PC-3 (cell line): ENCODE measurements around the gene FAM107B. TPM values are rescaled to one million over a fixed set of nuclear protein-coding genes. Genes with fewer than 3 reads are reported as not detected.

Source experiments
- ATAC-seq: fragments of 200-7000 bp; cut with Tn5 transposase; 2 replicates; pipeline ENCODE4 v1.9.1; 2020; ENCODE audit warnings: mild to moderate bottlenecking, moderate library complexity
- BruUV-seq: library from RNA; stranded (reverse); fragments of 400-500 nt; replicated peaks from 2 replicates; lab custom pipeline; 2021; lab: Mats Ljungman, UMichigan
- CTCF ChIA-PET: fragments of 300-600 bp; sonication (Branson Sonifier 250); formaldehyde crosslinking; loops from one replicate; lab custom pipeline; 2022; ENCODE audit warnings: antibody characterized with exemption; lab: Charles Lee
- POLR2A ChIA-PET: fragments of 300-600 bp; sonication (Branson Sonifier 250); formaldehyde crosslinking; loops from one replicate; lab custom pipeline; 2022; ENCODE audit warnings: antibody characterized with exemption; ENCODE audit not compliant: unreplicated experiment; lab: Charles Lee
- DNase-seq: peaks from one replicate; pipeline ENCODE4 v3.0.0-alpha.2; 2015
- H2AFZ ChIP-seq: fragments of 300-600 bp; sonication (generic); 2 replicates; pipeline ENCODE4 v1.6.0; 2016; ENCODE audit warnings: antibody characterized with exemption, low read length
- H3F3A ChIP-seq: fragments of 300-600 bp; sonication (generic); one replicate; pipeline ENCODE4 v1.6.0; 2017; ENCODE audit warnings: antibody characterized with exemption, low read length, control low read depth, mild to moderate bottlenecking; ENCODE audit not compliant: unreplicated experiment
- H3K27ac ChIP-seq: fragments of 300-600 bp; sonication (generic); 2 replicates; pipeline ENCODE4 v1.5.1; 2016; ENCODE audit warnings: mild to moderate bottlenecking, low read length
- H3K27me3 ChIP-seq: fragments of 300-600 bp; sonication (generic); 2 replicates; pipeline ENCODE4 v1.6.1; 2016; ENCODE audit warnings: low read length, mixed read lengths
- H3K36me3 ChIP-seq: fragments of 300-600 bp; sonication (generic); 2 replicates; pipeline ENCODE4 v1.6.1; 2016; ENCODE audit warnings: low read depth, mixed run types, low read length, mixed read lengths
- H3K4me1 ChIP-seq: fragments of 300-600 bp; sonication (generic); 2 replicates; pipeline ENCODE4 v1.5.1; 2016; ENCODE audit warnings: low read length; ENCODE audit not compliant: insufficient read depth
- H3K4me2 ChIP-seq: fragments of 300-600 bp; sonication (generic); 2 replicates; pipeline ENCODE4 v1.6.0; 2016; ENCODE audit warnings: low read length
- H3K4me3 ChIP-seq: fragments of 300-600 bp; sonication (generic); 2 replicates; pipeline ENCODE4 v1.5.1; 2016; ENCODE audit warnings: mild to moderate bottlenecking, low read length, mixed read lengths
- H3K79me2 ChIP-seq: fragments of 300-600 bp; sonication (generic); 2 replicates; pipeline ENCODE4 v1.6.1; 2017; ENCODE audit warnings: low read length, mixed read lengths
- H3K9ac ChIP-seq: fragments of 300-600 bp; sonication (generic); 2 replicates; pipeline ENCODE4 v1.6.0; 2016; ENCODE audit warnings: mild to moderate bottlenecking, low read length
- H3K9me2 ChIP-seq: fragments of 300-600 bp; sonication (generic); replicated peaks from 2 replicates; pipeline ENCODE4 v1.6.1; 2016; ENCODE audit warnings: mixed run types, low read length, mixed read lengths
- H3K9me3 ChIP-seq: fragments of 300-600 bp; sonication (generic); 2 replicates; pipeline ENCODE4 v1.6.1; 2016; ENCODE audit warnings: low read length, mixed read lengths
- H4K20me1 ChIP-seq: fragments of 300-600 bp; sonication (generic); 2 replicates; pipeline ENCODE4 v1.6.1; 2016; ENCODE audit warnings: low read length, mixed read lengths
- EZH2 ChIP-seq: fragments of 300-600 bp; sonication (generic); IDR thresholded peaks from one replicate; pipeline ENCODE4 v1.6.1; 2017; ENCODE audit warnings: antibody characterized with exemption, mild to moderate bottlenecking, low read length; ENCODE audit not compliant: unreplicated experiment
- EZH2phosphoT487 ChIP-seq: fragments of 300-600 bp; sonication (generic); IDR thresholded peaks from 2 replicates; pipeline ENCODE4 v1.6.1; 2018; ENCODE audit warnings: mild to moderate bottlenecking, antibody characterized with exemption, low read length, borderline replicate concordance
- intact Hi-C: fragments of 100-400 bp; cut with micrococcal nuclease; formaldehyde crosslinking; loops from 2 replicates; pipeline ENCODE4 v1.9.0; 2023
- total RNA-seq: library from RNA; depleted of rRNA; stranded (reverse); fragments of >200 nt; gene quantifications from 2 replicates; pipeline ENCODE4 v1.2.3, GENCODE V29; 2014
- TF ChIP-seq, protein P1 (sequence below): fragments of 300-600 bp; sonication (generic); conservative IDR thresholded peaks from 2 replicates; pipeline ENCODE4 v1.5.1; 2017; ENCODE audit warnings: antibody characterized with exemption, low read depth, mild to moderate bottlenecking, low read length

The FAM107B gene
- total RNA-seq, 1 experiment from 2014 or later, result 36.6 TPM

DNA sequence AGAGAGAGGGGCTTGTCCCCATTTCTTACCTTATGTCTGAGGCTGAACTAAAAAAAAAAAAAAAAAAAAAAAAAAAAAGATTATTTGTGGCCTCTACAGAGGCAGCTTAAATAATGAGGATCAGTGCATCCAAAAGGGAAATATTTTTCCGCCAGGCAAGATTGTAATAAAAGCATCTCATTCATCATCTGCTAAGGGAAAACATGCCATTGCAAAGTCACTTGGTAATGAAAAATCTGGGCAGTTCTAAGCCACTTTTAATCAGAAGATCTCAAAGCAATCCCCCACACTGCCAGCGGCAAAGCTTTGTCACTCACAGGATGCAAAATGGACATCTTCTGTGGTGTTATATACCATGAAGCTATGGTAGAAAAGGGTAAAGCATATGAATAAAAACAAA, 3.8 kb downstream of the FAM107B start:
- ATAC-seq (no peak), DNase-seq (no peak)
- BruUV-seq, result no TSS peak
- no peak for TF ChIP-seq EZH2
- TF ChIP-seq, protein P1, sequence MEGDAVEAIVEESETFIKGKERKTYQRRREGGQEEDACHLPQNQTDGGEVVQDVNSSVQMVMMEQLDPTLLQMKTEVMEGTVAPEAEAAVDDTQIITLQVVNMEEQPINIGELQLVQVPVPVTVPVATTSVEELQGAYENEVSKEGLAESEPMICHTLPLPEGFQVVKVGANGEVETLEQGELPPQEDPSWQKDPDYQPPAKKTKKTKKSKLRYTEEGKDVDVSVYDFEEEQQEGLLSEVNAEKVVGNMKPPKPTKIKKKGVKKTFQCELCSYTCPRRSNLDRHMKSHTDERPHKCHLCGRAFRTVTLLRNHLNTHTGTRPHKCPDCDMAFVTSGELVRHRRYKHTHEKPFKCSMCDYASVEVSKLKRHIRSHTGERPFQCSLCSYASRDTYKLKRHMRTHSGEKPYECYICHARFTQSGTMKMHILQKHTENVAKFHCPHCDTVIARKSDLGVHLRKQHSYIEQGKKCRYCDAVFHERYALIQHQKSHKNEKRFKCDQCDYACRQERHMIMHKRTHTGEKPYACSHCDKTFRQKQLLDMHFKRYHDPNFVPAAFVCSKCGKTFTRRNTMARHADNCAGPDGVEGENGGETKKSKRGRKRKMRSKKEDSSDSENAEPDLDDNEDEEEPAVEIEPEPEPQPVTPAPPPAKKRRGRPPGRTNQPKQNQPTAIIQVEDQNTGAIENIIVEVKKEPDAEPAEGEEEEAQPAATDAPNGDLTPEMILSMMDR, result no peak
- no peak for TF ChIP-seq EZH2phosphoT487
- no peak overlapping the region for H3K4me3 ChIP-seq
- H3K9ac ChIP-seq, result no peak overlapping the region
- no peaks in the 10 kb centered on the region for H3K4me1 ChIP-seq
- no peaks in the 10 kb centered on the region for H4K20me1 ChIP-seq
- no peaks in the 10 kb centered on the region for H3K9me3 ChIP-seq
- H3F3A ChIP-seq, result no peaks in the 10 kb centered on the region
- no peak overlapping the region for H3K4me2 ChIP-seq
- H3K36me3 ChIP-seq, result no peaks in the 10 kb centered on the region
- H3K27ac ChIP-seq, result no peak overlapping the region
- intact Hi-C loops, result no loop called here
- H3K79me2 ChIP-seq, result no peaks in the 10 kb centered on the region
- ChIA-PET POLR2A (no interaction called here), CTCF (no interaction called here)
- H2AFZ ChIP-seq, result no peak overlapping the region
- H3K9me2 ChIP-seq, result no peaks in the 10 kb centered on the region
- no peaks in the 10 kb centered on the region for H3K27me3 ChIP-seq

DNA sequence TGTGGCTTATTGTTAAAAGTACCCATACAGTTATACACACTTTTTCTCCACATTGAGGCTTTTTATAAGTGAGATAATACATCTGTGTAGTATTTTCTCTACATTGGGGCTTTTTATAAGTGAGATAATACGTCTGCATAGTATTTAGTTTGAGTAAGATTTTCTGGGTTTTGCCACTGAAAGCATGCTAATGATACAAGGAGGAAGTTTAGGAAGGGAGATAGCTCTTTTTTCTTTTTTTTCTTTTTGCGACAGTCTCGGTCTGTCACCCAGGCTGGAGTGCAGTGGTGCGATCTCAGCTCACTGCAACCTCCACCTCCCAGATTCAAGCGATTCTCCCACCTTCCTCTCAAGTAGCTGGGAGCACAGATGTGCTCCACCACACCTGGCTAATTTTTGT, 13.3 kb downstream of the FAM107B start:
- DNase-seq (no peak), ATAC-seq (no peak)
- H3K36me3 ChIP-seq, result no peaks in the 10 kb centered on the region
- H3K9ac ChIP-seq, result no peak overlapping the region
- no peak overlapping the region for H3K27ac ChIP-seq
- intact Hi-C loops, result no loop called here
- H3K9me2 ChIP-seq, result no peaks in the 10 kb centered on the region
- H3K79me2 ChIP-seq, result no peaks in the 10 kb centered on the region
- no peak overlapping the region for H3K4me3 ChIP-seq
- H3F3A ChIP-seq, result no peaks in the 10 kb centered on the region
- no peak overlapping the region for H2AFZ ChIP-seq
- BruUV-seq, result no TSS peak
- no peaks in the 10 kb centered on the region for H3K9me3 ChIP-seq
- TF ChIP-seq EZH2 (no peak), EZH2phosphoT487 (no peak)
- TF ChIP-seq, protein P1, result no peak
- H3K4me2 ChIP-seq, result no peak overlapping the region
- H3K27me3 ChIP-seq, result no peaks in the 10 kb centered on the region
- H3K4me1 ChIP-seq, result no peaks in the 10 kb centered on the region
- CTCF ChIA-PET, result no interaction called here
- POLR2A ChIA-PET, result no interaction called here
- no peaks in the 10 kb centered on the region for H4K20me1 ChIP-seq

DNA sequence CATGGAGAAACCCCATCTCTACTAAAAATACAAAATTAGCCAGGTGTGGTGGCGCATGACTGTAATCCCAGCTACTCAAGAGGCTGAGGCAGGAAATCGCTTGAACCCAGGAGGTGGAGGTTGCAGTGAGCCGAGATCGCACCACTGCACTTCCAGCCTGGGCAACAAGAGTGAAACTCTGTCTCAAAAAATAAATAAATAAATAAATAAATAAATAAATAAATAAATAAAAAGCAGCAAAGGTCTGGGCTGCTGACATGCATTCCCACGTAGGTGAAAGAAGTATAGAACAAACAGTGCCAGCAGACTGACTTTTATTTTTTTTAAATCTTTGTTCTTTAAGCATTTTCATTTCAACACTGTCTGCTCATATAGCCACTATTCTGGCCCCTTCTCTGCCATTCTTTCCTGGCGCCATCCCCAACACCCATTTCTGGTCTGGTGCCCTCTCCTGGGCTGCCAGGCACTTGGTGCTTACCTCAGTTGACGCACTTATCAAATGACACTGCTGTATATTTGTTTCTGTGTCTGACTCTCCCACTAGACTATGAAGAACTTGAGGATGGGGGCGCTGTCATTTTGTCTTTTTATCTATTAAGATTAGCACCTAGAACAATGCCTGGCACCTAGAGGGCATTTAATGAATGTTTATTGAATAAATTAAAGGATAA, 15.6 kb downstream of the FAM107B start:
- H4K20me1 ChIP-seq, result no peaks in the 10 kb centered on the region
- no peaks in the 10 kb centered on the region for H3F3A ChIP-seq
- H3K4me3 ChIP-seq, result no peak overlapping the region
- H3K27me3 ChIP-seq, result no peaks in the 10 kb centered on the region
- TF ChIP-seq EZH2phosphoT487 (no peak), EZH2 (no peak)
- TF ChIP-seq, protein P1, result peak; percentile 35
- ATAC-seq (no peak), DNase-seq (peak; percentile 7)
- no peaks in the 10 kb centered on the region for H3K9me2 ChIP-seq
- ChIA-PET CTCF (no interaction called here), POLR2A (no interaction called here)
- H3K27ac ChIP-seq, result no peak overlapping the region
- H2AFZ ChIP-seq, result no peak overlapping the region
- H3K36me3 ChIP-seq, result no peaks in the 10 kb centered on the region
- H3K79me2 ChIP-seq, result no peaks in the 10 kb centered on the region
- H3K4me2 ChIP-seq, result no peak overlapping the region
- no TSS peak for BruUV-seq
- H3K4me1 ChIP-seq, result no peaks in the 10 kb centered on the region
- no peaks in the 10 kb centered on the region for H3K9me3 ChIP-seq
- intact Hi-C loops, result no loop called here
- H3K9ac ChIP-seq, result no peak overlapping the region
